SK-MEL-5 (cell line): ENCODE measurements around the gene MGARP. TPM values are rescaled to one million over a fixed set of nuclear protein-coding genes. Genes with fewer than 3 reads are reported as not detected.

ENCODE experiments used
- DNase-seq: peaks from one replicate; pipeline ENCODE4 v3.0.0-alpha.2; 2016; ENCODE audit warnings: low read depth, low spot score
- in situ Hi-C: cut with HindIII; loops from 2 replicates; pipeline ENCODE4 v1.10.0; 2016; ENCODE audit warnings: low sequenced_read_pairs, high pct_unique_total_duplicates, low pct_unique_long_range_greater_than_20kb
- small RNA-seq, 2 experiments: library from RNA; depleted of rRNA; stranded (forward); fragments of <200 nt; gene quantifications; one replicate each; pipeline ENCODE3, GENCODE V24; 2014
- total RNA-seq: library from RNA; depleted of rRNA; stranded (reverse); fragments of >200 nt; shearing (Covaris generic); gene quantifications from 2 replicates; pipeline ENCODE4 v1.2.3, GENCODE V29; 2014; rRNA removed

The MGARP gene
- total RNA-seq, 1 experiment from 2014 or later: not detected

DNA sequence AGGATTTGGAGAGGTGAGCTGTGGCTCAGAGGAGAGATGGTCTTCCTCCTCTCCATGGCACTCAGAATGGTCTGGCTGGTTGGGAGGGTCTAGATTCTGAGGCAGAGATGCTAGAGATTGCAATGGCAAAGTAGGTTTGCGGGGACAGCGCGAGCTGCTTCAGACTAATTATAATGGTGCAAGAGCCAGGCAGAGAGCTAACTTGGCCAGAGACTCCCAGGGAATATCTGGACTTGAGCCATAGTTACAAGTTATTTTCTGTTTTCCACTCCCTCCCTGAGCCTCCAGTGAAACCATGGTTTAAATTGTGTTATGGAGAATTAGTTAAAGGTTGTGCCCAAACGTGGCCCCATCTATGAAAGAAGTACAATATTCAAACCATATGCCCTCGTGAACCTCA lies 58.3 kb downstream of the MGARP start:
- DNase-seq: no peak
- in situ Hi-C loops: no loop called here

GRCh38 chr4:139219450-139220055 lies 60.5 kb downstream of the MGARP start:
- no peak for DNase-seq
- in situ Hi-C loops: no loop called here

Small RNAs within 50 kb of the gene (small RNA-seq; reads per million reads assigned to genes)
- gene RNU6-1074P (0 reads per million in 2 experiments), gene RNU6-1214P (0 reads per million in 2 experiments), gene RNU6-506P (0 reads per million in 2 experiments)

Other genes with a start within 250 kb of the MGARP start
- 19.3 and 19.8 TPM in 2 replicates for gene ELF2, start 103.0 kb downstream of the MGARP start, total RNA-seq
- gene NAA15, start 21.3 kb upstream of the MGARP start, total RNA-seq: 32.0 and 33.2 TPM in 2 replicates
- gene NDUFC1, start 22.3 kb upstream of the MGARP start, total RNA-seq: 81.7 and 89.7 TPM in 2 replicates
- 4.2 and 4.8 TPM in 2 replicates for gene RAB33B, start 173.9 kb upstream of the MGARP start, total RNA-seq